ENCODE data around the gene PAEP. TPM values are rescaled to one million over a fixed set of nuclear protein-coding genes. Genes with fewer than 3 reads are reported as not detected.

The PAEP gene
- total RNA-seq, 1 experiment from 2014 or later: not detected

GRCh38 chr9:135572233-135572632 lies 10.7 kb downstream of the PAEP start:
- Mint-ChIP-seq H3K36me3 (ENCODE audit: insufficient read depth, unreplicated experiment) (no peaks in the 10 kb centered on the region), H3K4me1 (ENCODE audit: insufficient read depth, unreplicated experiment) (no peaks in the 10 kb centered on the region), H3K9me3 (ENCODE audit: unreplicated experiment) (no peaks in the 10 kb centered on the region), H3K27me3 (ENCODE audit: insufficient read depth, unreplicated experiment) (peaks cover 25% of the 10 kb centered on the region), H3K27ac (ENCODE audit: low read depth, unreplicated experiment) (no peak overlapping the region), H3K4me3 (ENCODE audit: unreplicated experiment) (no peak overlapping the region)
- no TSS peak for BruUV-seq (replicated peaks)
- DNase-seq (ENCODE audit: unreplicated experiment): no peak
- CTCF ChIA-PET: no interaction called here
- TF ChIP-seq, protein P1, sequence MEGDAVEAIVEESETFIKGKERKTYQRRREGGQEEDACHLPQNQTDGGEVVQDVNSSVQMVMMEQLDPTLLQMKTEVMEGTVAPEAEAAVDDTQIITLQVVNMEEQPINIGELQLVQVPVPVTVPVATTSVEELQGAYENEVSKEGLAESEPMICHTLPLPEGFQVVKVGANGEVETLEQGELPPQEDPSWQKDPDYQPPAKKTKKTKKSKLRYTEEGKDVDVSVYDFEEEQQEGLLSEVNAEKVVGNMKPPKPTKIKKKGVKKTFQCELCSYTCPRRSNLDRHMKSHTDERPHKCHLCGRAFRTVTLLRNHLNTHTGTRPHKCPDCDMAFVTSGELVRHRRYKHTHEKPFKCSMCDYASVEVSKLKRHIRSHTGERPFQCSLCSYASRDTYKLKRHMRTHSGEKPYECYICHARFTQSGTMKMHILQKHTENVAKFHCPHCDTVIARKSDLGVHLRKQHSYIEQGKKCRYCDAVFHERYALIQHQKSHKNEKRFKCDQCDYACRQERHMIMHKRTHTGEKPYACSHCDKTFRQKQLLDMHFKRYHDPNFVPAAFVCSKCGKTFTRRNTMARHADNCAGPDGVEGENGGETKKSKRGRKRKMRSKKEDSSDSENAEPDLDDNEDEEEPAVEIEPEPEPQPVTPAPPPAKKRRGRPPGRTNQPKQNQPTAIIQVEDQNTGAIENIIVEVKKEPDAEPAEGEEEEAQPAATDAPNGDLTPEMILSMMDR (IDR thresholded peaks at IDR 0.05; ENCODE audit: unreplicated experiment): no peak
- intact Hi-C loops (cut with micrococcal nuclease): no loop called here
- POLR2A ChIA-PET: no interaction called here

GRCh38 chr9:135573124-135573523 lies 11.6 kb downstream of the PAEP start:
- Mint-ChIP-seq H3K27me3 (ENCODE audit: insufficient read depth, unreplicated experiment) (peaks cover 16% of the 10 kb centered on the region), H3K9me3 (ENCODE audit: unreplicated experiment) (no peaks in the 10 kb centered on the region), H3K36me3 (ENCODE audit: insufficient read depth, unreplicated experiment) (no peaks in the 10 kb centered on the region), H3K27ac (ENCODE audit: low read depth, unreplicated experiment) (no peak overlapping the region), H3K4me3 (ENCODE audit: unreplicated experiment) (no peak overlapping the region), H3K4me1 (ENCODE audit: insufficient read depth, unreplicated experiment) (no peaks in the 10 kb centered on the region)
- BruUV-seq (replicated peaks): no TSS peak
- DNase-seq (ENCODE audit: unreplicated experiment): no peak
- ChIA-PET POLR2A (no interaction called here), CTCF (no interaction called here)
- intact Hi-C loops (cut with micrococcal nuclease): no loop called here
- TF ChIP-seq, protein P1 (IDR thresholded peaks at IDR 0.05; ENCODE audit: unreplicated experiment): no peak

DNA sequence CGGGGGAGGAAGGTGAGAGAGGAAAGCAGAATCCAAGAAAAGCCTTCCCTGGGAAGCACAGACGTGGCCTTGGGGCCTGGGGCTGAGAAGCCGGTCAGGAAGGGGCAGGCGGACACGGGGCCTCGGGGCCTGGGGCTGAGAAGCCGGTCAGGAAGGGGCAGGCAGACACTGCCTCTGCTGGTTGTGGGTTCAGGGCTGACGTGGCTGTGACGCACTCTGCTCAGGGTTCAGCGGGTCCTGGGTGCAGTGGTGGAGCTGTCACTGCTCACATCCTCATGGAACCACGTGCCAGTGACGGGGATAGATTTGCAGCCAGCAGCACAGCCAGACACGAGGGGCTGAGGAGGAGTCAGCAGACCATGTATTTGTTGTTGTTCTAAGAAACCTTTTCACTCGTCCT lies 12.8 kb downstream of the PAEP start:
- Mint-ChIP-seq H3K27ac (ENCODE audit: low read depth, unreplicated experiment) (no peak overlapping the region), H3K4me3 (ENCODE audit: unreplicated experiment) (no peak overlapping the region), H3K36me3 (ENCODE audit: insufficient read depth, unreplicated experiment) (no peaks in the 10 kb centered on the region), H3K27me3 (ENCODE audit: insufficient read depth, unreplicated experiment) (peaks cover 4% of the 10 kb centered on the region), H3K4me1 (ENCODE audit: insufficient read depth, unreplicated experiment) (no peaks in the 10 kb centered on the region), H3K9me3 (ENCODE audit: unreplicated experiment) (no peaks in the 10 kb centered on the region)
- intact Hi-C loops (cut with micrococcal nuclease): no loop called here
- TF ChIP-seq, protein P1 (IDR thresholded peaks at IDR 0.05; ENCODE audit: unreplicated experiment): no peak
- no peak for DNase-seq (ENCODE audit: unreplicated experiment)
- POLR2A ChIA-PET: no interaction called here
- no TSS peak for BruUV-seq (replicated peaks)
- CTCF ChIA-PET: interaction anchor here (0.6 kb wide), 1 partner anchor 728 kb away, joined by 3 read pairs; no protein-coding TSS in a partner anchor

GRCh38 chr9:135574943-135575342 lies 13.4 kb downstream of the PAEP start:
- no peaks in the 10 kb centered on the region for H3K9me3 Mint-ChIP-seq (ENCODE audit: unreplicated experiment)

More at GRCh38 chr9:135574943-135575342, 13.4 kb downstream of the PAEP start:
- Mint-ChIP-seq H3K36me3 (ENCODE audit: insufficient read depth, unreplicated experiment) (no peaks in the 10 kb centered on the region), H3K27ac (ENCODE audit: low read depth, unreplicated experiment) (no peak overlapping the region), H3K27me3 (ENCODE audit: insufficient read depth, unreplicated experiment) (no peaks in the 10 kb centered on the region), H3K4me3 (ENCODE audit: unreplicated experiment) (no peak overlapping the region), H3K4me1 (ENCODE audit: insufficient read depth, unreplicated experiment) (no peaks in the 10 kb centered on the region)
- intact Hi-C loops (cut with micrococcal nuclease): no loop called here
- no peak for DNase-seq (ENCODE audit: unreplicated experiment)
- POLR2A ChIA-PET: no interaction called here
- TF ChIP-seq, protein P1 (IDR thresholded peaks at IDR 0.05; ENCODE audit: unreplicated experiment): no peak
- CTCF ChIA-PET: interaction anchor here (0.6 kb wide), 2 partner anchors 49 to 729 kb away, joined by 3 read pairs; no protein-coding TSS in a partner anchor
- no TSS peak for BruUV-seq (replicated peaks)
